ENCODE measurements around the gene ATP1A3. TPM values are rescaled to one million over a fixed set of nuclear protein-coding genes. Genes with fewer than 3 reads are reported as not detected.

Gene ATP1A3
- total RNA-seq, 1 donor from 2014 or later, result 0.05 TPM

DNA sequence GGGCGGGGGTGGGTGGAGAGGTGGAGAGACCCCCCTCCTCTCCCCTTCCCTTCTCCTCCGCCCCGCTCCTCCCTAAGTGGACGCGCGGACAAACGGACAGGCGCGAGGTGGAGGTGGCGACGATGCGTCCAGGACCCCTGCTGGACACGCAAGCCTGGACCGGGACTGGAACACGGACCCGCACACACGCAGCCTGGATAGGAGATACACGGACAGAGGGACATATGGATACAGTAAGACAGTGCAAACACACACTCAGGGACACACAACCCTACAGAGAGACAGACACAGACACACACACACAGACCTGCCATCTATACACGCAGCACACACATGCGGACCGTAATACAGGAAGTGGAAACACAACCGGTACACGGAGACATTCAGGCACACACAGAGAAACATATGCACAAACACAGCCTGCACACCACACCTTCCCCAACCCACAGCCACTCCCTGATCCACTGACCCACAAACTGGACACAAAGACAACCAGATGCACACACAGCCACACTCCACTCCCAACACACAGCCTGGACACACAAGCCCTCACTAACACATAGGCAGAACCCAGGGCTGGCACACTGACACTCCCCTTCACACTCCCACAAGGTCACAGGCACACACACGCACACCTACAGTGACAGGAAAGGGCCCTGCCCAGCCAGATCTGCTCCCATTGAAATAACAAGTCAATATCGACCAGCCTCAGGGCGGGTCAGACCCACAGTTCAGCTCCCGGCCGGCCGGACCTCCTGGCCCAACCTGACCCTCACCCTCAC, 65.1 kb downstream of the ATP1A3 start:
- no peak for DNase-seq (ENCODE audit: low read depth)

DNA sequence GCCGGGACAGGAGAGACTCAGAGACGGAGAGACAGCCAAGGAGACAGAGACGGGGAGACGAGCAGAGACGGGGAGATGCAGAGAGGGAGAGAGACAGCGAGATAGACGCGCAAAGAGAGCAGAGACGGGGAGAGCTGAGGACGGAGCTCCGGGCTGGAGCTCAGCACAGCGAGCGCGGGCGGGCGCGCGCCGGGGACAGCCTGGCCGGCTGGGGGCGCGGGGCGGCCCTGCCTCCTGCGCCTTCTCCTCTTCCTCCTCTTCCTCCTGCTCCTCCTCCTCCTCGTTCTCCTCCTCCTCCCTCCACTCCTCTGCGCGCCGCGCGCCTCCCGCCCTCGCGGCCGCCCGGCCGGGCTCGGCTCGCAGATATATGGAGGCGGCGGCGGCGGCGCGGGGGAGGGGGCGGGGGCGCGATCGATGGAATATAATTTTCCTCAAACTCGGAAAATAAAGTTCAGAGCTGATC, 65.8 kb downstream of the ATP1A3 start, which contains the start of gene ERFL:
Gene ERFL, minus strand, starts transcription at position 229 of the 463 bp plus-strand sequence. CDS start 15,530 bp downstream, outside the sequence.
- no peak for DNase-seq (ENCODE audit: low read depth)

DNA sequence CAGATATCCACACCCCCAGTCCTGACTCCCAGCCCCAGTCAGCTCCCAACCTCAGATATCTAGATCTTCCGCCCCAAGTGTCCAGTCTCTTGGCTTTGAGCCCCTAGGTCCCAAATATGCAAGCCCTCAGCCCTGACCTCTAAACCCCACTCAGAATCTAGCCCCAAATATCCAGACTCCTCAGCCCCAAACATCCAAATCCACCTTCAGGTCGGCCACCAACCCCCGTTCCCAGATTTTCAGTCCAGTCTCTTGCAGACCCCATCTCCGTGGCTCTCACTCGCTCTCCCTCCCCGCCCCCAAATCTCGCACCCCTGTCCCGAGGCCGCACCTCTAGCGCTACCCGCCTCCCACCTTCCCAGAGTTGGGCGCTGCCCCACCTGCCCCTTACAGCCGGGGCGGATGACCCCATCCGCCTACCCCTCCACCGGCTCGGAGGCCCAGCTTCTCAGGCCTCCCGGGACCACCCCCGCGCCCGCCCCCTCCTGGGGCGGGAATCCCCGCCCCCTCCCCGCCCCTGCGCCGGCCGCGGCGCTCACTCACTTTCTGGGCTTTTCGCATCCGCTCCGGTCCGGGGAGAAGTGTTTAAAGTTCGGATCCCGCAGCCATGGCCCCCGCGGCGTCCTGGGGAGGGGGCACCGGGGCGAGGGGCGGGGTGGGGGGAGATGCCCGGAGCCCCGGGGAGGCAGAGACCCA, 66.4 kb downstream of the ATP1A3 start:
- DNase-seq (ENCODE audit: low read depth), result no peak

DNA sequence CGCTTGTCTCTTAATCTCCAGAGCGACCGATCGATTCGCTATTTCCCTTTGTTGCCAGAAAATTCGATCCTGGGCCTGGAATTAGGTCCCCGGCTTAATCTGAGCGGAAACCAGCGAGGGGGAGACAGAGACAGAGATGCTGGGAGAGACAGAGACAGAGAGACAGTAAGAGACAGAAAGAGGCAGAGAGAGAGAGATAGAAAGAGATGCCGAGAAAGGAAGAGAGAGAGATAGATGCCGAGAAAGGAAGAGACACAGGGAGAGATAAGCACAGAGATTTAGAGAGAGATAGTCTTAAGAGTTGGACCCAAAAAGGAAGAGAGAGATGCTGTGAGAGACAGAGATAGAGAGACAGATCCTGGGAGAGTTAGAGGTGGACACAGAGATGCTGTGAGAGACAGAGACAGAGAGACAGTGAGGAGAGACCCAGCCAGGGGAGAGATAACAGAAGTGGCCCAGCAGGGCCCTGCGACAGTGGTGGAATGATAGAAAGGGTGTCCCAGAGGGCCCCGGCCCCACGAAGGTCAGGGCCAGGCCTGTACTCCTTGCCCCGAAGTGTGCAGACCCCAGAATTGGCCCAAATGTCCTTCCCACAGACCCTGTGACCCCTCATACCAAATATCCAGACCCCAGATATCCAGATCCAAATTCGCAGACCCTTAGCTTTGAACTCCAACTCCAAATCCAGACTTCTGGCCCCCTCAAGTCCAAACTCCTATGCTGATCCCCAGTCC, 67.1 kb downstream of the ATP1A3 start:
- DNase-seq (ENCODE audit: low read depth), result no peak

DNA sequence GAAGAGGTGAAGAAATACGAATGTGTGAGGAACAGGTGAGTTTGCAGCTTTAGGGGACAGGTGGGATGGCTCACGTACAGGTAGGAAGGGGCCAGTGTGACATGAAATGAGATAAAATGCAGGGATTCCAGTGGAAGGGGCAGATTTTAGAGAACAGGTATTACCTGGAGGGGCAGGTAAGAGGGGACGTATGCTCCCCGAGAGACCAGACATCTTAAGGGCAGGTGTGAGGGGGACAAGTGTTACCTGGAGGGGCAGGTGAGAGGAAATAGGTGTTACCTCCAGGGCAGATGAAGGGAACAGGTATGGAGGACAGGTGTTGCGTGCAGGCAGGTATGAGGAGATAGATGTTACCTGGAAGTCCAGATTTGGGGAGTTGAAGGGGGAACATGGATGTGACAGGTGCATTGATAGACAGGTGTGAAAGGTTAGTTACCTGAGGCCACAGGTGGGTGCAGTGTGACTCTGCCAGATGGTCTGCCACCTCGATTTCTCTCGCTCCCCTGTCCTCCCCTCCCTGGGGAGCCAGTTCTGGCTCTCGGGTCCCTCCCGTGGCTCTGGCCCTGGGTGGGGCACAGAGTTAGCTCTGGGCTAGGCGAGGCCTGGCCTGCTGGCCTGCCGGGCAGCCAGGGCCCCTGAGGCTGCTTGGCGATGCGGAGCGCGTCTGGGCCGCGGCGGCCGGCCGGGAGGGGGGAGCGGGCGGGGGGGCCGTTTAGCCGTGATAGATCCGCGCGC, 67.8 kb downstream of the ATP1A3 start:
- no peak for DNase-seq (ENCODE audit: low read depth)

DNA sequence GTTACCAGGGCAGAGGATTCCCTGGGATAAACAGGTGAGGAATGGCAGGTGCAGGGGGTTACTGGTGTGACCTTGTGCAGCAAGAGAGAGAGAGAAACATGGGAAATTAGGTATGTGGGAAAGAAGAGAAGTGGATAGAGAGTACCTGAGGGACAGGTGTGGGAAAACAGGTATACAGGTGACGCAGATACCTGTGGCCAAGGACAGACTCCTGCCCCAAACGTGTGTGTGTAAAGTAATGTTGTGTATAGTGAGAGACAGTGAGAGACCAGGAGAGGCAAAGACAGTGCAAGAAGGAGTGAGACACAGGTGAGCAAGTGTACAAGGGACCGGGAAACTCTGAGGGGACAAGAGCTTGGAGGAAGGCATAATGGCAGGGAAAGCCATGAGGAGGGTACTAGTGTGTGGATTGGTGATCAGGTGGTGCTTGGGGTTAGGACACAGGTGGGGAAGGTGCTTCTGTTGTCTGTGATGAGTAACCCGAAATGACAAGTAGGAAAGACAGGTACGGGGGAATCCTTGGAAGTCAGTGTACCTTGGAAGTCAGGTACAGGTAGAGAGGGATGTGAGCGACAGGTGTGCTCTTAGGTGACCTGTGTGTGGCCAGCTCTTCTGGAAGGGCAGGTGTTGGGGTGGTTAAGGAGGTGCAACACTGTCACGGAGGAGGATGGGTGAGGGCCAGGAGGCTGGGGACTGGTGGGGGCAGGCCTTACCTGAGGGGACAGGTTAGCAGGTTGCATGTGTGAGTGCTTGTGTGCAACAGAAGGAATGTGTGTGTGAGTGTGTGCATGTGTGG, 68.6 kb downstream of the ATP1A3 start:
- no peak for DNase-seq (ENCODE audit: low read depth)

DNA sequence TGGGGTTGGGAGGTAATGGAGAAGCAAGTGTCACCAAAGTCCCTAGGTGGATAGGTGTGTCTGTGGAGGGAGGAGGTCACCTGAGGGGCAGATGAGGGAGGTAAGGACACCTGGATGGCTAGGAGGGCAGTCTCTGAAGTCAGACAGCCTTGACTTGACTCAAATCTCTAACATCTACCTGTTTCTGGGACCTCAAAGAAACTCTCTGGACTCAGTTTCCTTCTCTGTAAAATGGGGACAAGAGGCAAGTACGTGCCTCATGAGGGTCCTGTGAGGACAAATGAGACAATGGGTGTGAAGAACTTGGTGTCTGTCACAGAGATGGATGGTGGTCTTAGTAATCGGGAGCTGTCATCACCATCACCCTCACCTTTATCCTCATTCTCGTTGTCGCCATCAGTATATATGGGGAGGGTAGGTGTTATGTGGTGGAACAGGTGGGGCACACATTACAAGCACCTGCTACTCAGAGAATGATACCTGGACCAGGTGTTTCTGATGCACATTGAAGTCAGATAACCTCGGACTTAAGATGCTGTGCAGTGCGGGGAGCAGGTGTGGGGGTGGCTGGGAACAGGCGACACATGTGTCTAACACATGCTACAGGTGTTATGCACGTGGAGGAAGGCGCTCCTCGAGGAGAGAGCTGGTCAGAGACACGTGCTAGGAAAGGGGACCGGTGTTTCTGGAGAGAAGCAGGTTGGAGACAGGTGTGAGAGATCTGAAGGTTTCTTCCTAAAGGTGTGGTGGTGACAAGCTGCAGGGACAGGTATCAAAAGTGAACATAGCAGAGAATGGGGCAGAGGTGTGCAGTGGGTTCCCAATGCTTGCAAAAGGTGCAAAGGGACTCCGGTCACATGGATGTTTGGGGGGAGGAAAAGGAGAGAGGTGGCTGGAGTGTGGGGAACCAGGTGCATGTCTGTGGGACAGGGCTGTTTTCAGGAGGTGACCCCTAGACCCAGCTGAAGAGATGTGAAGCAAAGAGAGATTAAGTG, 69.6 kb downstream of the ATP1A3 start:
- DNase-seq (ENCODE audit: low read depth), result no peak

DNA sequence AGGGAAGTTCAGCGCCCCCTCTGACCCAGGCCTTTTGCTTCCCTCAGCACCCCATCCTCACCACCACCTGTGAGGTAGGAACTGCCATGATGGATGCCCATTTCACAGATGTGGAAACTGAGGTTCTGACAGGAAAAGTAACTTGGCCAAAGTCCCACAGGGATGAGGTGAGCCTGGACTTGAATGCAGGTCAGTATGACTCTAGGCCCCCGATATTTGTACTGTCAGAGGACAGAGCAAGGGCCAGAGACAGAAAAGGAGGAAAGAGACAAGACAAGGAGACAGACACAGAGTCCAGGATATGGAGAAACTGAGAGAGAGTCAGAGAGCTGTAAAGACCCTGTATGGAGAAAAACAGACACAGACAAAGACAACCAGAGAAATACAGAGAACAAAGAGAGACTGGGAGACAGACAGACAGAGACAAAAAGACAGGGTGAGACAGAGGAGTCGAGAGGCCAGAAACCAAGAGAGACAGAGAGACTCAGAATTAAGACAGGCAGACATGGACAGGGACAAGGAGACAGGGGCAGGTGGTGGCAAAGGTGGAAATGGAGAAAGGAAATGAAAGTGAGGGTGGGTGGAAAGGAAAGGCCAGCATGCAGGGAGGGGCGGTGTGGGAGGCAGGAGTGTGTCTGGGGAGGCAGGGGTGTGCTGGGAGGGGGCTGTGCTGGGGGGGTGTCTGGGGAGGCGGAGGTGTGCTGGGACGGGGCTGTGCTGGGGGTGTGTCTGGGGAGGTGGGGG, 70.8 kb downstream of the ATP1A3 start:
- DNase-seq (ENCODE audit: low read depth), result no peak

DNA sequence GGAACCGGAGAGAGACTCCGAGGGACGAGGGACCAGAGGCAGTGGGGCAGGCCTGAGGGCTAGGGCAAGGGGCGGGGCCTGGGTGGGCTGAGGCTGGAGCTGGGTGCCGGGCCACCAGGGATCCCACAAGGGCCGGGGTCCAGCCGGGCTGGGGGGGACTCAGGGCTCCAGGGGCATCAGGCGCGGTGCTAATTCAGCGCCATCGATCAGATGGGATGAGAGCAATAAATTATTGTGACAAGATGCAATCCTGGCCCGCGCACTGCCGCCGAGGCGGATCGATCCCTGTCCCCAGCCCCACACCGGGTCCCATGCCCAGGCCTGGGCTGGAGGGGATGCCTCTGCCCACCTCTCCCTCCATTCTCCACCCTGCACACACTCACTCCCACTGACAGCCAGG, 71.4 kb downstream of the ATP1A3 start:
- no peak for DNase-seq (ENCODE audit: low read depth)

DNA sequence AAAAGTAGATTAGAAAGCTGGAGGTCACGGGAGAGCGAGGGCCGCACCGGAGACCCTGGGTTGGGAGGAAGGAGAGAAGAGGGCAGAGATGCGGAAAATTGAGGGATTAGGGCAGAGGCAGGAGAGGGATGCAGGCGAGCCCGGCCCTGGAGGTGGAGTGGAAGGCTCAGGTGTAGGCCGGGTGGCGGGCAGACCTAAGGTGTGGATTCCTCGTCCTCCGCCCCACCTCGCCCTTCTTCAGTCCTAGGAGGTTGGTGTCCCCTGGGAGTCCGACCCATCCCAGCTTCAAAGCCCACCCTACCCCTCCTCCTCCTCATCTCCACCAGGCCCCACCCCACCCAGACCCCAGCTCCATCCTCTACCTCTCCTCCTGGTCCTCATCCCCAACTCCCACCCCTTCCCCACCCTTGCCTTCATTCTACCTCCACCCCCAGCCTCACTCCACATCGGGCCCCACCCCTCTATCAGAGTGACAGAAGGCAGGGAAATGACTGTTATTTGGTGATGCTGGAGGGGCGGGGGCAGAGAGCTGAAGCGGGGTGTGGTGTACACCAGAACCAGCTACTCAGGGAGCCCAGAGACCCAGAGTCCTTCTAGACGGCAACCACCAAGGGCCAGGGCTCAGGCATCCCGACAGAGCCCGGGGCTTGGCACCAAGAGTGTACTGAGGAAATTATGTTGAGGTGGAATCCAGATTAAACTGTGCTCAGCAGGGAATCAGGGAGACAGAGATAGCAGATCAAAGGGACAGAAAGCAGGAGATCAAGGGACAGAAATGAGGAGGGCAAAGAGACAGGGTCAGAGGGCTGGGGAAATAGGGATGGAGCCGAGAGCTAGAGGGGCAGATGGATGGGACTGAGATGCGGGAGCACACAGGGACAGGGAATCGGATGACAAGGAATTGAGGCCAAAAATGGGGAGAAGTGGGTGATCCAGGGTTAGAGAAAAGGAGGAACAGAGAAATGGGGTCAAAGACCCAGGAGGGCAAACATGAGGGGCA, 72.2 kb downstream of the ATP1A3 start:
- no peak for DNase-seq (ENCODE audit: low read depth)

DNA sequence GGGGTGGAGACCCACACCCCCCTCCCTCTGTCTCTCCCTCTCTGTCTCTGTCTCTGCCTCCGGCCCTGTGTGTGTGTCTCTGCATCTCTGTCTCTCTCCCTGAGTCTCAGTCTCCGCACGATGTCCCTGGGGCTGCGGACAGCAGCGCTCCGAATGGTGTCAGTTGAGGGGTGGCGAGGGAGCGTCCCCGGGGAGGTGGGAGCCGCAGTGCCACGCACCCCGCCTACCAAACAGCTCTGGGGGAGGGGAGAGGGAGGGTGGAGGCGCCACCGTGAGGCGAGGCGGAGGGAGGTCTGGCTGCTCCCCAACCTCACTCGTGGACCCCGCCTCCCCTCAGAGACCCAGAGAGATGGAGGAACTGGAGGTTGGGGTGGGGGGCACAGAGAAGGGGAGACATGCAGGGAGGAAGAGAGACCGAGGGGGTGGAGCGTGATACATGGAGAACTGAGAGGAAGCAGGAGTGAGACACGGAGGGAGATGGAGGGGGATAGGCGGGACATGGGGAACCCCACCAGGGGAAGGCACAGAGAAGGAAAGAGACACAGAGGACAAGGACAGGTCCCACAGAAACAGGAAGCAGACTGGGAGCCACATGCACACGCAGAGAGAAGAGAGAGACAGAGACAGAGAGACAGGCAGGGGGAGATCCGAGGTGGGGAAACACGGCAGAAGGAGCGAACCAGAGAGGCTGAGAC, 73.0 kb downstream of the ATP1A3 start:
- DNase-seq (ENCODE audit: low read depth), result no peak

DNA sequence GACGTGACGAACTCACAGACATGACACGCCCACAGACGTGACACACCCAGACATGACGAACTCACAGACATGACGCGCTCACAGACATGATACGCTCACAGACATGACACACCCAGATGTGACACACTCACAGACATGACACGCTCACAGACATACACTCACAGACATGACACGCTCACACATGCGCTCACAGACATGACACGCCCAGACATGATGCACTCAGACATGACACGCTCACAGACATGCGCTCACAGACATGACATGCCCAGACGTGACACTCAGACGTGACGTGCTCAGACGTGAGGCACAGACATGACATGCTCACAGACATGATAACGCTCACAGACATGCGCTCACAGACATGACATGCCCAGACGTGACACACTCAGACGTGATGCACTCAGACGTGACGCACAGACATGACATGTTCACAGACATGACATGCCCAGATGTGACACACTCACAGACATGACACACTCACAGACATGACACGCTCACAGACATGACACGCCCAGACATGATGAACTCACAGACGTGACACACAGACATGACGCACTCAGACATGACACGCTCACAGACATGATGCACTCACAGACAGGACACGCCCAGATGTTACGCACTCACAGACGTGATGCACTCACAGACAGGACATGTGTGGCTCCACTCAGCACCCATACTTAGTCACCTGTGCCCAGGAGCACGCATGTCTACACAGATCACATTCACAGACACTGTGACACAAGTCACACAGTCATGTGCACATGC, 73.9 kb downstream of the ATP1A3 start:
- DNase-seq (ENCODE audit: low read depth), result no peak

DNA sequence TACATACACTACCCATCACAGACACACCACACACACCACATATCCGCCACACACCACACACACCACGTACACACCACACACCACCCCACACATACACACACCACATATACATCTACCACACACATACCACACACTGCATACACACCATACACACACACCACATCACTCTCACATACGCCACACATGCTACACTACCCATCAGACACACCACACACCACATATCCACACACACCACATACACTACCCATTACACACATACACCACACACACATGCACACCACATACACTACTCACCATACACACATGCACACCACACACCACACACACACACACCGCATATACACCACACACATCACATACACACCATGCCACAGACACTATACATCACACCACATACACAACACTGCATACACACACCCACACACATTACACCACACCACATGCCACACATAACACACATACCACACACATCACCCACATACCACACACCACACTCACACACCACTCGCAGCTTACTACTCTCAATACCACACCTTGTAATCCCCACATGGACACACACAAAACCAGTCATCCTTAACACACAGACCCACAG, 75.3 kb downstream of the ATP1A3 start:
- peak; percentile 10 for DNase-seq (ENCODE audit: low read depth)

DNA sequence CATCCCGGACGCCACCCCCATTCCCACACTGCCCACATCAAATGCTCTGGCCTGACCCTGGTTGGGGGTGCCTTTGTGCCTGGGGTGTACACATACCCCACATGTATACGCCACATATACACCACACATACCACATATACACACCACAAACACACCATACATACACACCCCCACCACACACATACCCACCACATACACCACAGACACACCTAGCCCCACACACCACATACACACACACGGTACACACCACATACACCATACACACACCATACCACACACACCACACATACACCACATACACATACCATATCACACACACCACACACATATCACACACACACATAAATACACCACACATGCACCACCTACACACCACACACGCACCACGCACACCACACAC, 75.9 kb downstream of the ATP1A3 start:
- no peak for DNase-seq (ENCODE audit: low read depth)

DNA sequence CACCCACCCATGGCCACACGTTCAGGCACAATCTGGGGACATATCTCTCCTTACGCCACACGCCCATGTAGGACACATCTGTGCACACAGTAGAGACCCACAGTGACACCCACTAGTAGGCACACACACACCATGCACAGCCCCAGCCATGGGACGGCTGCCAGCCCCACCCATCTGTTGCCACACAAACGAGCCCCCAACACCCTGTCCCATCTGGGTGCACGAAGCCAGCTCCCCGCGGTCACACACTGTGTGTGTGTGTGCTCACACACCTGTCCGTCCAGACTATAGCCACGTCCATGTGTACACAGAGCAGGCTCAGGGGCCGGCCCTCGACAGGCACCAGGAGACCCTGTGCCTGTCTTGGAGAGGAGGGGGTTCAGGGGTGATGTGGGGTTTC, 76.4 kb downstream of the ATP1A3 start:
- no peak for DNase-seq (ENCODE audit: low read depth)

Data from renal cortical epithelial cell (primary cell).